ENCODE measurements around the gene PLA2G3.
"Not testable (repeated sequence)": the region's sequence is repeated elsewhere in the genome, so short reads cannot be mapped to it uniquely, and the experiment has no call there.

PLA2G3 gene

GRCh38 chr22:31102441-31103081, 37.7 kb downstream of the PLA2G3 start:
- H3K36me3 Mint-ChIP-seq, result no peaks in the 10 kb centered on the region
- no peak overlapping the region for H3K27ac Mint-ChIP-seq
- no peak overlapping the region for H3K4me3 Mint-ChIP-seq
- H3K9me3 Mint-ChIP-seq, result no peaks in the 10 kb centered on the region
- no peak for ATAC-seq
- no peak for DNase-seq (ENCODE audit: low spot score in 2 of 2)
- H3K4me1 Mint-ChIP-seq, result peaks cover 16% of the 10 kb centered on the region

- ATAC-seq (no peak), DNase-seq (ENCODE audit: low spot score in 2 of 2) (no peak)
- Mint-ChIP-seq H3K4me1 (peaks cover 1% of the 10 kb centered on the region), H3K27ac (no peak overlapping the region), H3K9me3 (no peaks in the 10 kb centered on the region), H3K4me3 (no peak overlapping the region), H3K36me3 (no peaks in the 10 kb centered on the region)
Measured at GRCh38 chr22:31100762-31101525, 39.4 kb downstream of the PLA2G3 start.

GRCh38 chr22:31099841-31100761, 40.2 kb downstream of the PLA2G3 start:
- no peak for DNase-seq (ENCODE audit: low spot score in 2 of 2)
- H3K4me3 Mint-ChIP-seq, result no peak overlapping the region
- H3K4me1 Mint-ChIP-seq, result no peaks in the 10 kb centered on the region
- H3K9me3 Mint-ChIP-seq, result no peaks in the 10 kb centered on the region
- H3K27ac Mint-ChIP-seq, result no peak overlapping the region
- H3K36me3 Mint-ChIP-seq, result no peaks in the 10 kb centered on the region
- ATAC-seq, result no peak

GRCh38 chr22:31099386-31099785, 40.9 kb downstream of the PLA2G3 start:
- Mint-ChIP-seq H3K9me3 (no peaks in the 10 kb centered on the region), H3K4me1 (no peaks in the 10 kb centered on the region), H3K4me3 (no peak overlapping the region), H3K27ac (no peak overlapping the region), H3K36me3 (no peaks in the 10 kb centered on the region)
- ATAC-seq (no peak), DNase-seq (ENCODE audit: low spot score in 2 of 2) (no peak)

GRCh38 chr22:31098632-31099110, 41.6 kb downstream of the PLA2G3 start:
- no peak overlapping the region for H3K27ac Mint-ChIP-seq
- ATAC-seq (no peak), DNase-seq (ENCODE audit: low spot score in 2 of 2) (no peak)
- H3K4me3 Mint-ChIP-seq, result no peak overlapping the region
- H3K9me3 Mint-ChIP-seq, result no peaks in the 10 kb centered on the region
- H3K36me3 Mint-ChIP-seq, result no peaks in the 10 kb centered on the region
- no peaks in the 10 kb centered on the region for H3K4me1 Mint-ChIP-seq

- DNase-seq (ENCODE audit: low spot score in 2 of 2) (no peak), ATAC-seq (no peak)
- Mint-ChIP-seq H3K27ac (no peak overlapping the region), H3K4me3 (no peak overlapping the region), H3K36me3 (no peaks in the 10 kb centered on the region), H3K9me3 (no peaks in the 10 kb centered on the region), H3K4me1 (no peaks in the 10 kb centered on the region)
Measured at GRCh38 chr22:31097941-31098631, 42.2 kb downstream of the PLA2G3 start.

GRCh38 chr22:31097539-31097938, 42.8 kb downstream of the PLA2G3 start:
- H3K4me1 Mint-ChIP-seq; DNase-seq (ENCODE audit: low spot score in 2 of 2); H3K4me3 Mint-ChIP-seq; ATAC-seq; H3K36me3 Mint-ChIP-seq; H3K27ac Mint-ChIP-seq; H3K9me3 Mint-ChIP-seq: not testable (repeated sequence)

GRCh38 chr22:31096657-31097279, 43.5 kb downstream of the PLA2G3 start:
- Mint-ChIP-seq H3K27ac (no peak overlapping the region), H3K36me3 (no peaks in the 10 kb centered on the region), H3K9me3 (no peaks in the 10 kb centered on the region), H3K4me3 (no peak overlapping the region), H3K4me1 (no peaks in the 10 kb centered on the region)
- ATAC-seq, result no peak
- no peak for DNase-seq (ENCODE audit: low spot score in 2 of 2)

- Mint-ChIP-seq H3K4me3 (no peak overlapping the region), H3K27ac (peak overlapping the region; percentile 5), H3K4me1 (no peaks in the 10 kb centered on the region), H3K9me3 (no peaks in the 10 kb centered on the region), H3K36me3 (no peaks in the 10 kb centered on the region)
- DNase-seq (ENCODE audit: low spot score in 2 of 2) (no peak), ATAC-seq (no peak)
Measured at GRCh38 chr22:31095637-31096249, 44.6 kb downstream of the PLA2G3 start.

- DNase-seq (ENCODE audit: low spot score in 2 of 2) (no peak), ATAC-seq (no peak)
- Mint-ChIP-seq H3K27ac (no peak overlapping the region), H3K4me3 (no peak overlapping the region), H3K36me3 (no peaks in the 10 kb centered on the region), H3K9me3 (no peaks in the 10 kb centered on the region), H3K4me1 (no peaks in the 10 kb centered on the region)
Measured at GRCh38 chr22:31094741-31095140, 45.6 kb downstream of the PLA2G3 start.

- no peak for DNase-seq (ENCODE audit: low spot score in 2 of 2)
- no peaks in the 10 kb centered on the region for H3K36me3 Mint-ChIP-seq
- no peak overlapping the region for H3K27ac Mint-ChIP-seq
- no peaks in the 10 kb centered on the region for H3K9me3 Mint-ChIP-seq
- H3K4me1 Mint-ChIP-seq, result peaks cover 2% of the 10 kb centered on the region
- no peak for ATAC-seq
- no peak overlapping the region for H3K4me3 Mint-ChIP-seq
Measured at GRCh38 chr22:31094021-31094551, 46.2 kb downstream of the PLA2G3 start.

GRCh38 chr22:31093086-31093850, 47.0 kb downstream of the PLA2G3 start:
- DNase-seq (ENCODE audit: low spot score in 2 of 2) (no peak), ATAC-seq (no peak)
- Mint-ChIP-seq H3K4me3 (no peak overlapping the region), H3K9me3 (no peaks in the 10 kb centered on the region), H3K27ac (no peak overlapping the region), H3K4me1 (peaks cover 5% of the 10 kb centered on the region), H3K36me3 (no peaks in the 10 kb centered on the region)

GRCh38 chr22:31092161-31092560, 48.1 kb downstream of the PLA2G3 start:
- Mint-ChIP-seq H3K27ac (no peak overlapping the region), H3K9me3 (no peaks in the 10 kb centered on the region)
- no peak for ATAC-seq

More at GRCh38 chr22:31092161-31092560, 48.1 kb downstream of the PLA2G3 start:
- H3K4me3 Mint-ChIP-seq, result no peak overlapping the region
- H3K36me3 Mint-ChIP-seq, result no peaks in the 10 kb centered on the region
- peaks cover 5% of the 10 kb centered on the region for H3K4me1 Mint-ChIP-seq
- DNase-seq (ENCODE audit: low spot score in 2 of 2), result no peak
